Endodermal cell (in vitro differentiated cells): ENCODE measurements around the gene C22orf23. TPM values are rescaled to one million over a fixed set of nuclear protein-coding genes. Genes with fewer than 3 reads are reported as not detected.

ENCODE experiments used
- DNase-seq: peaks from one replicate; pipeline ENCODE4 v3.0.0-alpha.2; 2017
- H3K27ac ChIP-seq: 2 replicates; pipeline ENCODE4 v1.5.1; 2013; ENCODE audit warnings: mild to moderate bottlenecking, low read depth, low read length, moderate library complexity
- H3K27me3 ChIP-seq: 2 replicates; pipeline ENCODE4 v1.6.1; 2013; ENCODE audit warnings: mild to moderate bottlenecking, low read length, moderate library complexity; ENCODE audit not compliant: insufficient read depth, control insufficient read depth, poor library complexity, severe bottlenecking
- H3K36me3 ChIP-seq: 2 replicates; pipeline ENCODE4 v1.7.0; 2013; ENCODE audit warnings: mild to moderate bottlenecking, low read length, moderate library complexity; ENCODE audit not compliant: control insufficient read depth, insufficient read depth
- H3K4me1 ChIP-seq: one replicate; pipeline ENCODE4 v1.7.0; 2013; ENCODE audit warnings: low read length; ENCODE audit not compliant: control insufficient read depth, insufficient read depth
- H3K4me3 ChIP-seq: 2 replicates; pipeline ENCODE4 v1.5.1; 2013; ENCODE audit warnings: mild to moderate bottlenecking, low read length, moderate library complexity
- H3K9ac ChIP-seq: 2 replicates; pipeline ENCODE4 v1.6.1; 2013; ENCODE audit warnings: mild to moderate bottlenecking, low read length, moderate library complexity; ENCODE audit not compliant: poor library complexity, severe bottlenecking; ENCODE audit errors: extremely low read depth
- H3K9me3 ChIP-seq: 2 replicates; pipeline ENCODE4 v1.6.1; 2013; ENCODE audit warnings: mild to moderate bottlenecking, low read length, moderate library complexity; ENCODE audit not compliant: control insufficient read depth
- H3K27ac Mint-ChIP-seq: 2 replicates; pipeline ENCODE4 v1.8.0; 2020; ENCODE audit warnings: mixed read lengths
- H3K27me3 Mint-ChIP-seq: 2 replicates; pipeline ENCODE4 v1.8.0; 2021; ENCODE audit warnings: mild to moderate bottlenecking, mixed read lengths; ENCODE audit not compliant: insufficient read depth
- H3K36me3 Mint-ChIP-seq: 2 replicates; pipeline ENCODE4 v1.8.0; 2020; ENCODE audit warnings: low read depth, mixed read lengths
- H3K4me1 Mint-ChIP-seq: 2 replicates; pipeline ENCODE4 v1.8.0; 2020; ENCODE audit warnings: mixed read lengths
- H3K4me3 Mint-ChIP-seq: 2 replicates; pipeline ENCODE4 v1.8.0; 2020; ENCODE audit warnings: mild to moderate bottlenecking, moderate library complexity, mixed read lengths
- H3K9me3 Mint-ChIP-seq: 2 replicates; pipeline ENCODE4 v1.8.0; 2020; ENCODE audit warnings: mild to moderate bottlenecking, mixed read lengths
- WGBS, 2 experiments: methylation state at CpG; one replicate each; pipeline versions ENCODE4 v1.1.5 to v1.1.7; 2013; ENCODE audit warnings: missing lambda C conversion rate in 2 of 2, mixed read lengths in 1 of 2; ENCODE audit not compliant: insufficient coverage in 1 of 2, insufficient read length in 1 of 2; 5-methylcytosine and 5-hydroxymethylcytosine counted together
- microRNA-seq: library from miRNA; unstranded; fragments of <30 nt; microRNA quantifications from one replicate; pipeline ENCODE4 v1.2.0, GENCODE V29; 2020; ENCODE audit warnings: borderline microRNAs expressed
- total RNA-seq, 2 donors: library from RNA; stranded (reverse); fragmentation: NEBNext Ultra II Directional in 1 of 2; extraction: Animal tissue kit (Norgen Biotek cat#: 25700) in 1 of 2; gene quantifications; 2 replicates in 1 of 2; 3 replicates in 1 of 2; pipeline ENCODE4 v1.2.1, GENCODE V29; 2021
- TF ChIP-seq, protein P1 (sequence below): fragments of 200-600 bp; sonication (generic); conservative IDR thresholded peaks from 2 replicates; pipeline ENCODE4 v1.5.0; 2021; ENCODE audit warnings: antibody characterized with exemption, mild to moderate bottlenecking

The C22orf23 gene
- total RNA-seq, 2 donors from 2014 or later: 0.29 to 0.44 TPM

DNA sequence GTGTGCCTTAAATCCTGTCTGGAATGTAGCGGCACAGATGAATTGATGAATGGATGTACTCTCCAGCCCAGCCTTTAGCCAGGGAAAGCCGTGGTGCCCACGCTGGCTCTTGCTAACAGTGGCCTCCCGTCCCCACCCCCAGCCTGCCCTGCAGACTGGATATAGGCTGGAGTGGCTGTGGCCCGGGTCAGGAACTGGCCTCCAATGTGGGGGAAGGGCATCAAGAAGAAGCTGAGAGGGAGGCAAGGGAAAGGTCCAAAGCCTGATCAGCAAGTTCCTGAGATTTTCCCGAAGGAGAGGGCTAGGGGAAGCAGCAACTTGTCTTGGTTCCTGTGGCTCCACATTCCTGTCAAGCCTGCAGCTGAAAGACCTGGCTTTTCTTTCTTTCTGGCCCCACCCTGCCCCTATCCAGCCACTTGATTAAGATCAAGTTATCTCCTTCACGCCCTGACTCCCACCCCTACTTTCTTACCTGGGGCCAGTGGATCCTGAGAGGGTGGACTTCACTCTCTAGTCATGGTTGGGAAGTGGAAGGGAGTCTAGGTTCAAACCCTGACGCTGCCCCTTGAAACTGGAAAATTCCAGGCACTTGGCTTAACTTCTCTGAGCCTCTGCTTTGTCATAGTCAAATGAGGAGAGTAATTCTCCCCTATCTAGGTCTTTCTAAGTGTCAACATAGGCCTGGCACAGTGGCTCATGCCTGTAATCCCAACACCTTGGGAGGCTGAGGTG, 58.3 kb downstream of the C22orf23 start:
- Mint-ChIP-seq H3K27ac (peak overlapping the region; percentile 99), H3K9me3 (no peaks in the 10 kb centered on the region), H3K4me1 (peaks cover 50% of the 10 kb centered on the region), H3K36me3 (peaks cover 6% of the 10 kb centered on the region), H3K4me3 (no peak overlapping the region), H3K27me3 (no peaks in the 10 kb centered on the region)
- TF ChIP-seq, protein P1, sequence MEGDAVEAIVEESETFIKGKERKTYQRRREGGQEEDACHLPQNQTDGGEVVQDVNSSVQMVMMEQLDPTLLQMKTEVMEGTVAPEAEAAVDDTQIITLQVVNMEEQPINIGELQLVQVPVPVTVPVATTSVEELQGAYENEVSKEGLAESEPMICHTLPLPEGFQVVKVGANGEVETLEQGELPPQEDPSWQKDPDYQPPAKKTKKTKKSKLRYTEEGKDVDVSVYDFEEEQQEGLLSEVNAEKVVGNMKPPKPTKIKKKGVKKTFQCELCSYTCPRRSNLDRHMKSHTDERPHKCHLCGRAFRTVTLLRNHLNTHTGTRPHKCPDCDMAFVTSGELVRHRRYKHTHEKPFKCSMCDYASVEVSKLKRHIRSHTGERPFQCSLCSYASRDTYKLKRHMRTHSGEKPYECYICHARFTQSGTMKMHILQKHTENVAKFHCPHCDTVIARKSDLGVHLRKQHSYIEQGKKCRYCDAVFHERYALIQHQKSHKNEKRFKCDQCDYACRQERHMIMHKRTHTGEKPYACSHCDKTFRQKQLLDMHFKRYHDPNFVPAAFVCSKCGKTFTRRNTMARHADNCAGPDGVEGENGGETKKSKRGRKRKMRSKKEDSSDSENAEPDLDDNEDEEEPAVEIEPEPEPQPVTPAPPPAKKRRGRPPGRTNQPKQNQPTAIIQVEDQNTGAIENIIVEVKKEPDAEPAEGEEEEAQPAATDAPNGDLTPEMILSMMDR: no peak
- Histone ChIP-seq H3K4me3 (peak overlapping the region; percentile 34), H3K27ac (peak overlapping the region; percentile 78), H3K36me3 (peaks cover 17% of the 10 kb centered on the region), H3K9ac (peak overlapping the region; percentile 67), H3K4me1 (peaks cover 43% of the 10 kb centered on the region), H3K27me3 (no peaks in the 10 kb centered on the region), H3K9me3 (no peaks in the 10 kb centered on the region)
- peak; percentile 86 for DNase-seq
- WGBS, 2 experiments: 46 to 59% methylated on average over 4 to 8 of the region's 8 CpGs

DNA sequence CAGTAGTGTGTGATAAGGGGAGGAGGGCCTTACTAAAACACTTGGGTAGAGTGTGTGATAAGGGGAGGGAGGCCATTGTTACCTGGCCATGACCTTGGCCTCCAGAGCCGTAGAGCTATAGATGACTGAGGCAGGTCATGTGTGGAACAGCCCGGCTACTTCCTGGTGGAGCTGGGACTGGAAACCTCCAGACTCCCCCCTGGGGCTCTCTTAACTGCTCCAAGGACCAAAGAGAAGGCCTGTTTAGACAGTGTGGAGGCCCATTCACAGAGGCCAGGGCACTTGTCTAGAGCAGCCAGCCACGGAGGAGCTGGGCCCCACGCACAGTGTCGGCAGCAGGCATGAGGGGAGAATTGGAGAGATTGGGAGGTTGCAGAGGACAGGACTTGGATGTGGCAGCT, 59.8 kb downstream of the C22orf23 start:
- no peaks in the 10 kb centered on the region for H3K27me3 ChIP-seq
- H3K9me3 Mint-ChIP-seq: no peaks in the 10 kb centered on the region
- peak; percentile 61 for DNase-seq
- H3K36me3 Mint-ChIP-seq: peaks cover 20% of the 10 kb centered on the region
- H3K9ac ChIP-seq: no peak overlapping the region
- H3K36me3 ChIP-seq: peaks cover 32% of the 10 kb centered on the region
- H3K4me3 Mint-ChIP-seq: no peak overlapping the region
- peak overlapping the region; percentile 4 for H3K27ac ChIP-seq
- H3K4me3 ChIP-seq: no peak overlapping the region
- no peaks in the 10 kb centered on the region for H3K9me3 ChIP-seq
- peaks cover 46% of the 10 kb centered on the region for H3K4me1 Mint-ChIP-seq
- H3K4me1 ChIP-seq: peaks cover 39% of the 10 kb centered on the region
- WGBS, 2 experiments: 87 to 100% methylated on average over 3 to 5 of the region's 5 CpGs
- TF ChIP-seq, protein P1: no peak
- H3K27ac Mint-ChIP-seq: peak overlapping the region; percentile 81
- no peaks in the 10 kb centered on the region for H3K27me3 Mint-ChIP-seq

Small RNA genes within 50 kb of the gene (microRNA-seq; reads per million reads assigned to microRNA genes)
- not detected for gene MIR4534
- not detected for gene MIR6820

Other genes with a start within 250 kb of the C22orf23 start
- 10 to 100 TPM; 22.2 to 26.2 TPM for gene GCAT, start 145.7 kb downstream of the C22orf23 start, total RNA-seq
- under 1 TPM; 0.40 to 0.77 TPM for gene GALR3, start 130.2 kb downstream of the C22orf23 start, total RNA-seq
- gene ANKRD54, start 109.3 kb downstream of the C22orf23 start, total RNA-seq: 10 to 100 TPM; 14.1 to 14.3 TPM
- 100 to 1,000 TPM; 469 to 541 TPM for gene EIF3L, start 104.2 kb downstream of the C22orf23 start, total RNA-seq
- 10 to 100 TPM; 33.5 to 36.6 TPM for gene MICALL1, start 47.3 kb downstream of the C22orf23 start, total RNA-seq
- gene POLR2F, start 98 bp upstream of the C22orf23 start, total RNA-seq: 100 to 1,000 TPM in 1 of 2 donors, 10 to 100 TPM in 1; 98.0 to 105 TPM
- 10 to 100 TPM; 11.2 to 13.4 TPM for gene SOX10, start 31.0 kb upstream of the C22orf23 start, total RNA-seq
- 10 to 100 TPM; 42.7 to 54.1 TPM for gene PICK1, start 103.8 kb upstream of the C22orf23 start, total RNA-seq
- 1 to 10 TPM in 1 of 2 donors, under 1 TPM in 1; 0.57 to 1.1 TPM for gene SLC16A8, start 130.6 kb upstream of the C22orf23 start, total RNA-seq
- gene BAIAP2L2, start 157.1 kb upstream of the C22orf23 start, total RNA-seq: 1 to 10 TPM; 1.4 to 3.7 TPM
- 10 to 100 TPM; 60.6 to 60.7 TPM for gene PLA2G6, start 228.2 kb upstream of the C22orf23 start, total RNA-seq
- 1 to 10 TPM; 4.7 to 5.5 TPM for gene MAFF, start 248.4 kb upstream of the C22orf23 start, total RNA-seq